HEK293 (cell line): Measurements from ENCODE around the gene HOXA3.

Experiments used
- CTCF ChIA-PET: fragments of 350-600 bp; formaldehyde crosslinking; extraction: SDS; loops from one replicate; lab custom pipeline; 2021; ENCODE audit warnings: antibody characterized with exemption; lab: Yijun Ruan, JAX
- POLR2A ChIA-PET: fragments of 300-600 bp; formaldehyde crosslinking; extraction: SDS; loops from one replicate; lab custom pipeline; 2020; ENCODE audit warnings: antibody characterized with exemption, inconsistent platforms; lab: Yijun Ruan, JAX
- H3K27ac ChIP-seq: fragments of 200-500 bp; sonication (Bioruptor generic); 2 replicates; pipeline ENCODE4 v1.5.1; 2014; ENCODE audit warnings: low read depth, low read length, control low read depth, inconsistent platforms; ENCODE audit errors: extremely low read depth
- H3K36me3 ChIP-seq, 2 experiments: fragments of 200-500 bp in 1 of 2; sonication (Bioruptor generic) in 1 of 2; 1 replicate in 1 of 2; 2 replicates in 1 of 2; pipeline ENCODE4 v1.5.1; 2014 to 2017; ENCODE audit warnings: inconsistent platforms in 2 of 2, low read length in 2 of 2; ENCODE audit not compliant: control insufficient read depth in 2 of 2, insufficient read depth in 1 of 2
- H3K4me1 ChIP-seq: fragments of 200-500 bp; sonication (Bioruptor generic); 2 replicates; pipeline ENCODE4 v1.5.1; 2014; ENCODE audit warnings: mild to moderate bottlenecking, low read length, inconsistent platforms; ENCODE audit not compliant: control insufficient read depth, insufficient read depth
- H3K4me3 ChIP-seq: 2 replicates; pipeline ENCODE4 v1.5.1; 2011; ENCODE audit warnings: low read depth, mild to moderate bottlenecking, control low read depth, low read length, moderate library complexity
- H3K9me3 ChIP-seq: fragments of 200-500 bp; sonication (Bioruptor generic); 2 replicates; pipeline ENCODE4 v1.5.1; 2014; ENCODE audit warnings: low read depth, low read length, inconsistent platforms; ENCODE audit not compliant: control insufficient read depth, insufficient read depth
- HOXA7 ChIP-seq: sonication (generic); formaldehyde crosslinking; IDR thresholded peaks from 2 replicates; pipeline ENCODE4 v1.8.1; 2022; ENCODE audit warnings: missing genetic modification reagents, borderline replicate concordance
- KLF10 ChIP-seq: fragments of 450-650 bp; IDR thresholded peaks from 2 replicates; pipeline ENCODE4 v1.5.1; 2018; ENCODE audit warnings: missing biosample characterization, mild to moderate bottlenecking, missing genetic modification characterization
- PATZ1 ChIP-seq: fragments of 450-650 bp; formaldehyde crosslinking; IDR thresholded peaks from 2 replicates; pipeline ENCODE4 v1.5.1; 2016; ENCODE audit warnings: missing biosample characterization, missing genetic modification characterization
- PRDM1 ChIP-seq: fragments of 450-650 bp; formaldehyde crosslinking; IDR thresholded peaks from 2 replicates; pipeline ENCODE4; 2016; ENCODE audit warnings: missing biosample characterization, missing genetic modification characterization
- TSHZ1 ChIP-seq: fragments of 450-650 bp; formaldehyde crosslinking; IDR thresholded peaks from 2 replicates; pipeline ENCODE4 v1.5.1; 2016; ENCODE audit warnings: missing biosample characterization, missing genetic modification characterization, borderline replicate concordance
- ZBTB10 ChIP-seq: fragments of 450-650 bp; formaldehyde crosslinking; IDR thresholded peaks from 2 replicates; pipeline ENCODE4 v1.5.1; 2016; ENCODE audit warnings: missing biosample characterization, missing genetic modification characterization
- ZBTB8A ChIP-seq: fragments of 450-650 bp; formaldehyde crosslinking; IDR thresholded peaks from 2 replicates; pipeline ENCODE4 v1.5.1; 2016; ENCODE audit warnings: missing biosample characterization, missing genetic modification characterization
- ZFP37 ChIP-seq: fragments of 450-650 bp; formaldehyde crosslinking; IDR thresholded peaks from 2 replicates; pipeline ENCODE4 v1.5.1; 2016; ENCODE audit warnings: missing biosample characterization, missing genetic modification characterization
- ZNF10 ChIP-seq: fragments of 450-650 bp; formaldehyde crosslinking; IDR thresholded peaks from 2 replicates; pipeline ENCODE4 v1.5.1; 2017; ENCODE audit warnings: missing biosample characterization, missing genetic modification characterization
- ZNF335 ChIP-seq: fragments of 450-650 bp; formaldehyde crosslinking; conservative IDR thresholded peaks from 2 replicates; pipeline ENCODE4 v1.5.1; 2016; ENCODE audit warnings: missing biosample characterization, missing genetic modification characterization
- ZNF341 ChIP-seq: fragments of 450-650 bp; formaldehyde crosslinking; IDR thresholded peaks from 2 replicates; pipeline ENCODE4; 2016; ENCODE audit warnings: low read depth, missing biosample characterization, missing genetic modification characterization
- ZNF600 ChIP-seq: fragments of 450-650 bp; formaldehyde crosslinking; IDR thresholded peaks from 2 replicates; pipeline ENCODE4 v1.5.1; 2016; ENCODE audit warnings: missing biosample characterization, missing genetic modification characterization
- ZNF623 ChIP-seq: fragments of 450-650 bp; formaldehyde crosslinking; IDR thresholded peaks from 2 replicates; pipeline ENCODE4 v1.5.1; 2016; ENCODE audit warnings: missing biosample characterization, missing genetic modification characterization
- ZNF645 ChIP-seq: fragments of 450-650 bp; formaldehyde crosslinking; IDR thresholded peaks from 2 replicates; pipeline ENCODE4; 2016; ENCODE audit warnings: missing biosample characterization, missing genetic modification characterization
- ZNF768 ChIP-seq: fragments of 450-650 bp; formaldehyde crosslinking; IDR thresholded peaks from 2 replicates; pipeline ENCODE4 v1.5.1; 2018; ENCODE audit warnings: missing biosample characterization, mild to moderate bottlenecking, missing genetic modification characterization
- ZSCAN30 ChIP-seq: fragments of 450-650 bp; IDR thresholded peaks from 2 replicates; pipeline ENCODE4 v1.5.1; 2018; ENCODE audit warnings: missing biosample characterization, mild to moderate bottlenecking, missing genetic modification characterization, moderate library complexity

The HOXA3 gene

GRCh38 chr7:27161721-27162560, 9.6 kb upstream of the HOXA3 start:
- POLR2A ChIA-PET = interaction anchor here (0.8 to 4.1 kb wide), 17 partner anchors 8 to 1305 kb away, joined by 3 to 42 read pairs (median 6); partner anchors contain the start of genes HOXA11, HOXA3 and HOXA6
- CTCF ChIA-PET = interaction anchor here (0.5 to 3.7 kb wide), 21 partner anchors 8 to 1299 kb away, joined by 3 to 50 read pairs (median 5); partner anchors contain the start of genes HOXA5 and HOXA6

More at GRCh38 chr7:27161721-27162560, 9.6 kb upstream of the HOXA3 start:
- peaks cover 18 to 25% of the 10 kb centered on the region in 2 experiments for H3K36me3 ChIP-seq
- peak; percentile 20; the same call in 1 of the 2 replicates for TF ChIP-seq PATZ1 (tag by site-specific recombination)
- peak; percentile 66; the same call in 1 of the 2 replicates for TF ChIP-seq ZBTB10
- peak; percentile 7; the same call in 1 of the 2 replicates for TF ChIP-seq ZSCAN30 (tag by site-specific recombination)
- TF ChIP-seq ZNF768 = no peak
- TF ChIP-seq ZNF623 (tag by site-specific recombination) = no peak
- TF ChIP-seq ZNF10 (tag by site-specific recombination) = 0 out of 2 replicates have a peak, but pooled peaks have one; percentile 9
- TF ChIP-seq ZNF645 (tag by site-specific recombination) = no peak
- TF ChIP-seq ZNF341 (tag by site-specific recombination) = peak; percentile 7; the same call in 1 of the 2 replicates
- TF ChIP-seq TSHZ1 = no peak
- TF ChIP-seq HOXA7 (CRISPR knock-in tag) = no peak
- TF ChIP-seq PRDM1 (tag by site-specific recombination) = 0 out of 2 replicates have a peak, but pooled peaks have one; percentile 10
- peak; percentile 70 for TF ChIP-seq ZBTB8A
- TF ChIP-seq ZFP37 (tag by site-specific recombination) = peak; percentile 63; the same call in 1 of the 2 replicates
- peak; percentile 68 for TF ChIP-seq ZNF335 (tag by site-specific recombination)
- peak; percentile 41 for TF ChIP-seq ZNF600
- peak; percentile 28; the same call in 1 of the 2 replicates for TF ChIP-seq KLF10 (tag by site-specific recombination)
- peak overlapping the region; percentile 100 for H3K27ac ChIP-seq
- no peaks in the 10 kb centered on the region for H3K9me3 ChIP-seq
- H3K4me3 ChIP-seq = peak overlapping the region; percentile 76
- H3K4me1 ChIP-seq = peaks cover 12% of the 10 kb centered on the region
